Psoas muscle (tissue), 8 donors: ENCODE data around the gene INTS11. TPM values are rescaled to one million over a fixed set of nuclear protein-coding genes. Genes with fewer than 3 reads are reported as not detected.

ENCODE experiments used
- ATAC-seq, 4 donors: fragments of 200-7000 bp; cut with Tn5 transposase; one replicate each; pipeline ENCODE4 v1.9.1; 2020; ENCODE audit warnings: moderate library complexity in 3 of 4, mild to moderate bottlenecking in 2 of 4
- DNase-seq, 2 donors: peaks; one replicate each; pipeline ENCODE4 v3.0.0-alpha.2; 2020
- H3K27ac ChIP-seq: fragments of 200-600 bp; one replicate; pipeline ENCODE4 v1.8.0; 2022
- H3K27me3 ChIP-seq, 3 donors: fragments of 200-600 bp in 1 of 3; one replicate each; pipeline versions ENCODE4 v1.6.1 to v1.8.0; 2013 to 2022; ENCODE audit warnings: low read length in 2 of 3, mild to moderate bottlenecking in 2 of 3, moderate library complexity in 1 of 3; ENCODE audit not compliant: insufficient read depth in 3 of 3
- H3K36me3 ChIP-seq, 2 donors: fragments of 200-600 bp in 1 of 2; one replicate each; pipeline versions ENCODE4 v1.6.1 to v1.8.0; 2013 to 2022; ENCODE audit warnings: low read depth in 1 of 2, mild to moderate bottlenecking in 1 of 2, moderate library complexity in 1 of 2; ENCODE audit not compliant: insufficient read depth in 1 of 2
- H3K4me1 ChIP-seq: fragments of 200-600 bp; one replicate; pipeline ENCODE4 v1.8.0; 2022
- H3K4me3 ChIP-seq: fragments of 200-600 bp; one replicate; pipeline ENCODE4 v1.8.0; 2022; ENCODE audit warnings: mild to moderate bottlenecking
- H3K9me3 ChIP-seq: fragments of 200-600 bp; one replicate; pipeline ENCODE4 v1.8.0; 2022
- CTCF ChIP-seq: fragments of 200-600 bp; IDR thresholded peaks from one replicate; pipeline ENCODE4 v1.8.0; 2022; ENCODE audit warnings: antibody characterized with exemption
- WGBS, 3 donors: extraction: QIAGEN DNeasy Blood & Tissue Kit; methylation state at CpG; one replicate each; pipeline versions ENCODE4 v1.1.6 to v1.1.7; 2013; 5-methylcytosine and 5-hydroxymethylcytosine counted together
- intact Hi-C, 2 donors: fragments of 100-400 bp; cut with DNase I; formaldehyde crosslinking; loops; one replicate each; pipeline versions ENCODE4 v1.11.0 to v1.14.2; 2022
- polyA plus RNA-seq, 3 donors: library from polyadenylated mRNA; stranded (reverse); fragments of 200-250 nt; gene quantifications; one replicate each; pipeline ENCODE4 v1.2.3, GENCODE V29; 2013
- total RNA-seq, 4 donors: library from RNA; stranded (reverse); fragmentation: NEBNext Ultra II Directional in 2 of 4; extraction: Animal tissue kit (Norgen Biotek cat#: 25700) in 2 of 4; gene quantifications; one replicate each; pipeline versions ENCODE4 v1.2.1 to v1.2.4, GENCODE V29; 2021 to 2023
- donor health status: healthy with polysubstance abuse.
- donor health status: DM: no; HTN: no; CAD: no; lungs with moderate emphysema.
- donor health status: Bipolar disorder and iron deficiency.
- donor health status: healthy.
- donor health status: DM: yes; HTN: yes; CAD: no.
- donor health status: DM: no; HTN: no; CAD: no.
- donor health status: DM: no; HTN: no; CAD: no.
- donor health status: DM: yes; HTN: yes; CAD: no.

Gene INTS11
- total and polyA plus RNA-seq, 7 donors = 55.6 to 80.8 (median 71.2) TPM

GRCh38 chr1:1345384-1345783, 20.9 kb upstream of the INTS11 start:
- 43 to 58% (median 54%) methylated on average over 15 to 16 of the region's 16 CpGs for WGBS, 3 donors
- no peak for DNase-seq
- peaks cover 53% of the 10 kb centered on the region for H3K4me1 ChIP-seq

GRCh38 chr1:1344655-1345361, 20.3 kb upstream of the INTS11 start:
- WGBS, 3 donors = 45 to 55% (median 47%) methylated on average over 13 to 15 of the region's 15 CpGs
- Histone ChIP-seq H3K4me3 (peak overlapping the region; percentile 73), H3K27me3 (no peaks in the 10 kb centered on the region), H3K36me3 (peaks cover 4 to 16% of the 10 kb centered on the region in 2 donors), H3K4me1 (peaks cover 53% of the 10 kb centered on the region), H3K9me3 (no peaks in the 10 kb centered on the region), H3K27ac (peak overlapping the region; percentile 97)
- intact Hi-C loops = loop anchor here in 1 of 2 donors (5.0 kb wide), 1 partner anchor 38 kb away; the partner anchor contains the start of genes ACAP3 and PUSL1
- ATAC-seq (peak; percentile 62 to 75 (median 72)), DNase-seq (peak; percentile 67 to 86)
- peak; percentile 37 for TF ChIP-seq CTCF

More at GRCh38 chr1:1345384-1345783, 20.9 kb upstream of the INTS11 start:
- no peaks in the 10 kb centered on the region for H3K27me3 ChIP-seq
- peaks cover 4 to 11% of the 10 kb centered on the region in 2 donors for H3K36me3 ChIP-seq
- H3K4me3 ChIP-seq = peak overlapping the region; percentile 73
- no peak for ATAC-seq
- no peak for TF ChIP-seq CTCF
- no peaks in the 10 kb centered on the region for H3K9me3 ChIP-seq
- H3K27ac ChIP-seq = peak overlapping the region; percentile 97
- intact Hi-C loops = loop anchor here in 1 of 2 donors (5.0 kb wide), 1 partner anchor 38 kb away; the partner anchor contains the start of genes ACAP3 and PUSL1

GRCh38 chr1:1343811-1344421, 19.5 kb upstream of the INTS11 start:
- H3K9me3 ChIP-seq = no peaks in the 10 kb centered on the region
- ATAC-seq = peak; percentile 63 to 78 (median 76)
- H3K27ac ChIP-seq = peak overlapping the region; percentile 97
- peak; percentile 69 to 92 for DNase-seq
- whole genome bisulfite sequencing, 3 donors = 32 to 45% (median 41%) methylated on average over 23 to 24 of the region's 24 CpGs
- intact Hi-C loops = loop anchor here in 1 of 2 donors (2.0 kb wide), 1 partner anchor 15 kb away; no protein-coding TSS in a partner anchor
- peaks cover 53% of the 10 kb centered on the region for H3K4me1 ChIP-seq
- H3K4me3 ChIP-seq = peak overlapping the region; percentile 73
- H3K27me3 ChIP-seq = no peaks in the 10 kb centered on the region
- peaks cover 4 to 23% of the 10 kb centered on the region in 2 donors for H3K36me3 ChIP-seq
- no peak for TF ChIP-seq CTCF

GRCh38 chr1:1342584-1343115, 18.2 kb upstream of the INTS11 start:
- peaks cover 51% of the 10 kb centered on the region for H3K4me1 ChIP-seq
- ATAC-seq (no peak), DNase-seq (no peak)
- H3K27me3 ChIP-seq = no peaks in the 10 kb centered on the region
- intact Hi-C loops = loop anchor here in 1 of 2 donors (2.0 kb wide), 1 partner anchor 14 kb away; no protein-coding TSS in a partner anchor
- H3K36me3 ChIP-seq = peaks cover 6 to 34% of the 10 kb centered on the region in 2 donors
- TF ChIP-seq CTCF = no peak
- H3K4me3 ChIP-seq = no peak overlapping the region
- 78% methylated on average over 17 to 18 of the region's 18 CpGs for WGBS, 3 donors
- H3K27ac ChIP-seq = no peak overlapping the region
- H3K9me3 ChIP-seq = no peaks in the 10 kb centered on the region
